Activated T-helper 9 cell treated with anti-CD3 and anti-CD28 coated beads, Interleukin-2, amount 50 U/mL, for 16 hours (primary cell): ENCODE measurements around the gene PAX2.

ENCODE experiments used
- DNase-seq: peaks from one replicate; pipeline ENCODE4 v3.0.0-alpha.2; 2020; ENCODE audit warnings: low read depth

Gene PAX2

DNA sequence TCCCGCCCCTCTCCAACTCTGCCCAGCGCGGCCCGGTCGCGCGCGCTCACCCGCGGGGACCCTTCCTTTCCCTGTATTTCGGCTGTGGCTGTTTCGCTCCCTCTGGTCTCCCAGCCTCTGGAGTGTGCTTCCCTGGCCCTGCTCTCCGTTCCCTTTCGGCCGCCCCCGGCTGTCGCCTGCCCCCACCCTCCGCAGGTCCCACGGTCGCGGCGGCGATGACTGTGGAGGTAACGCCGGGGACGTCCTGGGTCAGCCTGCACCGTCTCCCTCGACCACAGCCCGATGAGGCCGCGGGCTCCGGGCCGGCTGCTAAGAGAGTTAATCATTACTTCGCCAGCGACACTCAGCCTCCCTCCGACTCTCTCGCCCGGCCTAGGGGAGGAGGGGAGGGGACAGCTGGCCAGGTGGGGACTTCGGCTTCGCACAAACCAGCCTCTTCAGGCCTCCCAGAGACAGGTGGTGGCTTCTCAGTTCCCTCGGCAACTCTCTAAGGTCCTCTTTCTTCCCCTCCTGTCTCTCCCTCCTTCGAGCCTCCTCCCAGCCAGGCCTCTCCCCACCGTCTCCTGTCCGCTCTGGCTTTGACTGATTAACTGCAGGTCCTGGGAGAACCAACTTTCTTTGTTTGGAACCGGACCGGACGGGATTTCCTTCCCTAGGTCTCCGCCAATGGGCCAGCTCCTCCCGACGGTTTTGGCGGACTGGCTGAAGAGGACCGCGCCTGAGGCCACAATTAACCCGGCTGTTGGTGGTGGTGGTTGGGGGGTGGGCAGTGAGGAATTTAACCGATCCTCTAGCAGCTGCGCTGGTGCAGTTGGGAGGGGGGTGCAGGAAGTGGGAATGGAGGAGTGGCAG, 5.6 kb upstream of the PAX2 start:
- no peak for DNase-seq

DNA sequence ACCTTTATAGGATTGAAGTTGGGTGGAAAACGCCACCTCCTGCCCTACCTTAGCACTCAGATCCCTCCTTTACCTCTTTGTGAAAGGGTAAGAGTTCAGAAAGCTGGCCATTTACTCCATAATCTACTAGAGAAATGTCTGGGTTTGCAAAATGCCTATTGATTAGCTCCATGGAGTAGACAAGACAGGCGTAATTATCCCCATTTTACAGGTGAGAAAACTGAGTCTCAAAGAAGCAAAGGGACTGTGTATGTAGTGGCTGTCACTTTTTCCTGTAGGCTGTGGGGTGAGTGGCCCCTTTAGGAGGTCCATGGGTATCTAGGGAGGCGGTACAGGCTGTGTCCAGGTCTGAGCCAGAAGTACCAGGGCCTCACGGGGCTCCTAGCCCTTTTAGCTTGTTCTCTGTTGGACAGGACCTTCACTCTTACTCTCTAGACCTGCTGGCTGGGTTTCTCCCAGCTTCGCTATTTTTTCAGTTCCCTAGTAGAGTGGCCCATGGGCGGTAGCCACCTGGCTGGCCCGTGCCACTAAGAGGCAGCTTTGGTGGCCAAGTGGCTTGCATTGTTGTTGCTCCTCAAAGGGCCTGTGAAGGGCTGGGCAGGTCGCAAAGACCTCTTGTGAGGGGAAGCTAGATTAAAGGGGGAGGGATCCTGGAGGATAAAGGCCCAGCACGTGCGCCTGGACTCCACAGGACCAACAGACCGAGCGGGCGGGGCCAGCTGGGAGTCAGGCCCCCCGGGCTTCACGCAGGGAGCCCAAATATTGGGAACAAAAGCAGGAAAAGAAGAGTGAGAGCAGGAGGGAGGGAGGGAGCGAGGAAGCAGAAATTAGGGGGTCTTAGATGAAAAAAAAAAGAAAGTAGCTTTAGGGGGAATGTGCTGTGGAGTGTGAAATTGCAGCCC, 4.7 kb upstream of the PAX2 start:
- no peak for DNase-seq

DNA sequence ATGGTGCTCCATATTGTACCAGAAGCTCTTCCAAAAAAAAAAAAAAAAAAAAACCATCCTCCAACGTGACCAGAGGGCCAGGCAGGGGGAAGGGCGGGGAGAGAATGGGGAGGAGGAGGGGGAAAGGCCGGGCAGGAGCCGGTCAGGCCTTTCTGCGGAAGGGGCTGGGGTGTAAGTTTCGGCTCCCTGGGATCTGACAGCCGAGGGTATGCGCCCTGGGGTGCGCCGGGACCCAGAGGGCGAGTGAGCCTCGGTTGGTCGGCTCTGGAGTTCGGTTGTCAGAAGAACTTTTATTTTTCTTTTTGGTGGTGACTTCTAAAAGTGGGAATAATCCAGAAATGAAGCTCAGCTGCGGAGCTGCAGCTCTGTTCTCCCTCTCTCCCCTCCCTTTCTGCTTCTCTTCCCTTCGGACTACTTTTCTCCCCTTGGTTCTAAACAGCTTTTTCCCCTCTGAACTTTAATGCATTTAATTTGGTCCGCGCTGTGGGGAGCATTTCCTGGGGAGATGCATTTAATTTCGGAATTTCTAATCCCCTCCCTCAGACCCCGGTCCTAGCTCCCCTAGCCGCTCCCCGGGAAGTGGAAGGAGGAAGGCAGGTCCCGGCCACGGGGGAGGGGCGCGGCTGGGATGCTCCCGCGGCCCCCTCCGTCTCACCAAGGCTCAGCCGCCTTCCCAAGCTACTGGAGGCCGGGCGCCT, 3.9 kb upstream of the PAX2 start:
- no peak for DNase-seq

DNA sequence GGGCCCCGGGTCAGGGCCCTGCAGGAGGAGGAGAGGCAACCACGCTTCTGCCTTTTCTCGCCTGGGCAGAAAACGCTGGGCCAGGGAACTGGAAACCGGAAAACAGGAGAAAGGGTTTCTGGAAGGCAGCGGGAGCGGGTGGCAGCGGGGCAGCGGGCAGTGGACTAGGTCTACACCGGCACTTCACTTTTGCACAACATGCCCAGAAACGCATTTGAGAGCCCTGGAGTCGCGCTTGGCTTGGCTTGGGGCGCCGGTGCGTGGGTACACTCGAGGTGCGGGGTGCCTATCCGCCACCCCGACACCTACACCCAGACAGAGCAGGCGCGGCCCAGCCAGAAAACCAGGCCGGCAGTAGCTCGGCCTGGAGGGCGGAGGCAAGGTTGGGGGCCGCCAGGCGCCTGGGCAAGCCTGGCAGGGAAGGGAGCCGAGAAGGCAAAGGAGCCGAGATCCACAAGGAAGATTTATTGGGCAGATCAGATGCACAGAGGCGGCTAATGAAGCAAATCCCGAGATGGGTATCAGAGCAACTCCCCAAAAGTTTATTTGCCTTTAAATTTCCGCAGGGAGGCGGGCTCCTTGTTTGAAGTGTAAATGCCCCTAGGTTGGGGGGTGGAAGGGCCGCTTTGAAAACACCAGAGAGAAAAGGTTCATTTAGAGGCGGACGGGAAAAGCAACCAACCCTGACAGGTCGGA, 3.2 kb upstream of the PAX2 start:
- DNase-seq: no peak

DNA sequence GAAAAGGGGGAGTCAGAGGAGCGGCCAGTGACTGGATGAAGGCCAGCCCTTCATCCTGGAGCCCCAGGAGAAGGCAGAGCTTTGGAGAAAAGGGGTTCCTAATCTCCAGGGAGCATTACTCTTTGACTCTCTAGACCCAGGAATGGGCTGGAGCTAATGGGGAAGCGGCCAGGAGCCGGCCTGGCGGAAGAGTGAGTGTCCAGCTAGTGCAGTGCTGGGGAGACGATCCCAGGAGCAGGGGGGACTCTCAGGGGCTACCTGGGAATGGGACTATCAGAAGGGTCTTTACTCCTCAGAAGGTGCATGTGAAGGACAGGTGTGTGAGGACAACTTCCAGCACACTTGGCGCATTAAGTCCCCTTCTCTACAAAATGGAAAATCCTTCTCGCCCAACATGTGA, 2.4 kb upstream of the PAX2 start:
- DNase-seq: no peak

DNA sequence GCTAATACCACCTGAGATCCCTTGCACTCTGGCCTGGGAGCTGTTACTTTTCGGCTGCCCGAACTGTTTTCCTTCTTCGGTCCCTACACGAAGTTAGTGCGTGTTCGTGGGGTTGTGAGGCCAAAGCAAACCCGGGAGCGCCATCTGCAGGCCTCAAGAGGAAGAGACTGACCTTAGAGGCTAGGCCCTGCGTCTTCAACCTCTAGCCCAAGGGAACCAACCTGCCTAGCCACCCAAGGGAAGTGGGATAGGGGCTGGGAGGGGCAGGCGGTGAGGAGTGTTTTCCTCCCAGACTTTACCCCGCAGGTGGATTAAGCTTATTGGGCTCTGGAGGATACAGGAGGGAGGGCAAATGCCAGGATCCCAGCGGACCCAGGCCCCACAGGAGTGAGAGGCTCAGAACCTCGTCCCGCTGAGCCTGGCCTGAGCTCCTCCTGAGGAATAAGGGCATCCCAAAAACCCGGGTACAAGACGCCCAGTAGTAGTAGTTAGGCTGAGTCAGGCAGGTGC, 1.7 kb upstream of the PAX2 start:
- peak; percentile 25 for DNase-seq

DNA sequence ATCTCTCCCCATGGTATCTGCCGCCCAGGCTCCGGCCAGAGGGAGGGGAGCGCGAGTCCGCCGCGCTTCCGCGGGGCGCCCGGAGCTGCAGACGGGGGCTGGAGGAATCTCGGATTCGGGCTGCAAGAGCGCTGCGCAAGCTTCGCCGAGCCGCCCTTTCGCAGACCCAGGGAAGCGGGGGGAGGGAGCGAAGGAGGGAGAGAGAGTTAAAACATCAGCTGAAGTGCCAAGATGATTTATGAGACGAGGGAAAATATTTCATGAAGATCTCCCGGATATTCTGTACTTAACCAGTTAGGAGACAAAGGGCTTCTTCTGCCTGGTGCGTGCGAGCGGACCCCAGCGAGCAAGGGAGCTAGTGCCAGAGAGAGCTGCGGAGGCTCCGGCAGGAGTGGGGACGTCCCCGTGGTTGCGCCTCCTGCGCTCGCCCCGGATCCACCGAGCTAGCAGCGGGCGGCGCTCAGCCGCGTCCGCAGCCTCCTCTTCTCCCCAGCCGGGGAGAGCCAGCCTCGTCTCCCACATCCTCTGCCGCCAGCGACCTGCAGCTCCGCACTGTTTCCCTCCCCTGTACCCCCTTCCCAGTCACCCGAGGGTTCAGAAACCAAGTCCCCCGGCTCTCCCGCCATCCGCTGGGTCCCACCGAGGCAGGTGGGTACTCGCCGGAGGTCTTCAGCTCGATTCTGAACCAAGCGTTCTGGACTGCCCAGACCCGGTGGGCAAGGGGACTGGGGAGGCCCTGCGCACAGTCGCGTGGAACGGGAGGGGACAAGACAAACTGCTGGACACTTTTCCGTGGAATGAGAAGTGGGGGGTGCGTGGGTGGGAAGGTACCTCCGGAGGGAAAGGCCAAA, 1.0 kb upstream of the PAX2 start:
- no peak for DNase-seq

DNA sequence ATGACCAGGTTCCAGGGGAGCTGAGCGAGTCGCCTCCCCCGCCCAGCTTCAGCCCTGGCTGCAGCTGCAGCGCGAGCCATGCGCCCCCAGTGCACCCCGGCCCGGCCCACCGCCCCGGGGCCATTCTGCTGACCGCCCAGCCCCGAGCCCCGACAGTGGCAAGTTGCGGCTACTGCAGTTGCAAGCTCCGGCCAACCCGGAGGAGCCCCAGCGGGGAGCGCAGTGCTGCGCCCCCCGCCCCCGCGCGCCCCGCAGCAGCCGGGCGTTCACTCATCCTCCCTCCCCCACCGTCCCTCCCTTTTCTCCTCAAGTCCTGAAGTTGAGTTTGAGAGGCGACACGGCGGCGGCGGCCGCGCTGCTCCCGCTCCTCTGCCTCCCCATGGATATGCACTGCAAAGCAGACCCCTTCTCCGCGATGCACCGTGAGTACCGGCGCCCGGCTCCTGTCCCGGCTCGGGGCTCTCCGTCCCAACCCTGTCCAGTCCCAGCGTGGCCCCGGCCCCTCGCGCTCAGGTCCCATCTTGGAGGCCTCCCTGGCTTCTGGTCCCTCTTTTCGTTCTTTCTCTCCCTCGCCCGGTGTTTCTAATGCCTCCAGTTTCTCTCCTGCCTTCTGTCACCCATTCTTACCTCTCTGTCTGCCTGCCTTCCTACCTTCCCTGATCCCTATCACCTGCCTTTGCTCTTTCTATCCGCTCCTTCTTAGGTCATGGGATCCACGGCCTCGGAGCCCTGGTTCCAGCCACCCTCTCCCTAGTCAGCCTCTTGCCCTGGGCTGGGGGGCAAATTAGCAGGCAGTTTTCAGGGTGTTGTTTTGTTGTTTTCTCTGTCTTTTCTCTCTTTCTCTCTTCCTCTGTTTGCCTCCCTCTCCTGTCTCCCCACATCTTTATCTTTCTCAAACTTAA, 751 bp downstream of the PAX2 start:
- DNase-seq: no peak

DNA sequence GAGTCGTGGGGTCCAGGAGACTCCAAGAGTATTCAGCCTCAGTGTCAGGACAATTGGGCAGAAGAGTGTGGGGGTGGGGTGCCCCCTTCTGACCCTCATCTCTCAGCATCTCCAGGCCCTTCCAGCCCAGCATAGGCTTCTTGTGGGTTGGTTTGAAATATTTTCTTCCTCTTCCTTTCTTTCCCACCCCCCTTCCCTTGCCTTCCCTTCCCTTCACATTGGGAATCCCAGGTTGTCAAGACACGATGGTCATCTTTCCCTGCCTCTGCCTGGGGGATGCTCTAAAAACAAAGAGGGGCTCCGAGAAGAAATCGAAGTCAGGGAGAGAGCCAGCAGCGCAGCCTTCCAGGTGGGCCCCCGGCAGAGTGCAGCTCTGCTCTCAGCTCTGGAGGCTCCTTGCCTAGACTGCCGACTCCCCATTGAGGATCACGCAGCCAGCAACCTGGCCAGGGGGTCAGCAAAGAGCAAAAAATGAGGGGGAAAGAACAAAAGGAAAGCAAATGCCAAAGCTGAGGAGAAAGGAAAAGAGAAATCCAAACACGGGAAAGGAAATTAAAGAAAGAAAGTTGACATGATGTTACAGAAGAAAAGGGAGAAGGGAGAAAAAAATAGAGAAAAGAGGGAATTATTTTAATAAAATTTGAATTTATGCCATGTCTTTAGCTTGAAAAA, 1.5 kb downstream of the PAX2 start:
- DNase-seq: no peak

DNA sequence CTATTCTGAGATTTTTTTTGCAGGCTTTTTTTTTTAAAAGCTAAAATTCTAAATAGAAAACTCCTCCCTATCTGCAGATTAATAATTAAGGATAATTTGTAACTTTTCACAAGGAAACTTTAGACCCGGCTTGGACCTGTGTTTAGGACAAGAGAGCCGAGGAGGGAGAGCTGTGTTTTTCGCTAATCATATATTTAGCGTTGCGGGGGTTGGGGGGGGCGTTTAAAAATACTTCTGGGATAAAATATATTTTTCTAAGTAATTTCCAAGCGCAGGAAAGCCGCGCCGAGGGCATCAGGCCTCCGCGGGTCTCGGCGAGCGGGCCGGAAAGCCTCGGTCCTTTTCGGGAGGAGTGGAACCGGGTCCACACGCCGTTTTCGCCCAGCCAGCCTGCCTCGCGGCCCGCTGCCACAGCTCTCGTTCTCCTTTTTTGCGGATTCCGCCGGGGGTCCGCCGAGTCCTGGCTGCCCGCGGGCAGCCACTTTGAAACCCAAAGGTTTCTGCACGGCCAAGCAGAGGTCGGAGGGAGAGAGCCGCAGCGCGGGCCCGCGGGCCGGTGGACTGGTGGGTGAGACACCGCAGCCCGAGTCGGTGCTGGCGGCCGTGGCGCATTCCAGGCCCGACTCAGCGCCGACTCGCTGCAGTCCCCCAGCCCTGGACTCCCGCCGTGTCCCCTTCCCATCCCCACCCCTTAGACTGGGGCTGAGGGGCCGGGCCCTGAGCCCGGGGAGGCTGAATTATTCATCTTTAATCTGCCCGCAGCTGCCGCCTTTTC, 2.3 kb downstream of the PAX2 start:
- DNase-seq: no peak

DNA sequence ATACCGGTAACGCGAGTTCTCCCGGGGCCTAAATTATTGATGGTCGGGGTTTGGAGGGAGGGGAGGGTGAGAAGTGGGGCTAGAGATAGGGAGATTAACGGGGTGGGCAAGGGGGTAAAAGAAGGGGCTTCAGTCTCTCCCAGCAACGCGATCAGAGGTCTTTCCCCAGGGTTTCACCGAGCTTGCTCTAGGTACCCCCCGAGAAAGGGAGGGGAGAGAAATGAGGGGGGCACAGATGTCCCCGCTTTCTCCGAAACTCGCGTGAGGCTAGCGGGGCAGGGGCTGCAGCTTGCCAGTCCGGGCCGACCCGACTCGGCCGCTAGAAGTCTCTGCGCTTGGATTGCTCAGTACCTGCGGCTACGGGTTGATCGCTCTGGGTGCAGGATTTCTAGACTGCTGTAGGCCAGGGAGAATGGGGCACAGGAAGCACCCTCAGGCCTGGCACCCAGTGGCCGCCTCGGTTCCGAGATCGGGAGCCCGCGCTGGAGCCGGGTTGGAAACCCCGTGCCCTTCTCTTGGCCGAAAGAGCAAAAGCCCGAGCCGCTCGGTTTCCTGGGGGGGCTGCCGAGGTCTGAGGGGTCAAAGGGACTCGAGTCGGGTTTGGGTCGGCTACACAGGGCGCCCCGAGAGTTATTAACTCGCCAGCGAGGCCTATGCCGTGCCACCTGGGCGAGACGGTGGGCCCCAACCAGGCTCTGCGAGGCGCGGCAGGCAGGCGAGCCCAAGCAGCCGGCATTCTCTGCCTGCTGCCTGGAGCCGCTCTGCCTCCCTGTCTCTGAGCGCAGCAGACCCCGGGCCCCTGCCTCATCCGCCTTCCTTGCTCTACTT, 3.1 kb downstream of the PAX2 start:
- no peak for DNase-seq

DNA sequence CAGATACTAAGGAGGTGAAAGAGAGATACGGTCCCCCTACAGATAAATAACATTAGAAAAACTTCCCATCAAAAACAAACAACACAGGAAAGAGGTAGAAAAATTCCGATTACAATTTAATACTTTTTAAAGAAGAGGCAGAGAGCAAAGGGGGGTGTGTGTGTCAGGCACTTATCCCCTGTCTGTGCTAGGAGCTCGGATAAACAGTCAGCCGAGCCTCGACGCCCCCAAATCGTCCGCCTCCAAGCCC, 3.6 kb downstream of the PAX2 start:
- no peak for DNase-seq

DNA sequence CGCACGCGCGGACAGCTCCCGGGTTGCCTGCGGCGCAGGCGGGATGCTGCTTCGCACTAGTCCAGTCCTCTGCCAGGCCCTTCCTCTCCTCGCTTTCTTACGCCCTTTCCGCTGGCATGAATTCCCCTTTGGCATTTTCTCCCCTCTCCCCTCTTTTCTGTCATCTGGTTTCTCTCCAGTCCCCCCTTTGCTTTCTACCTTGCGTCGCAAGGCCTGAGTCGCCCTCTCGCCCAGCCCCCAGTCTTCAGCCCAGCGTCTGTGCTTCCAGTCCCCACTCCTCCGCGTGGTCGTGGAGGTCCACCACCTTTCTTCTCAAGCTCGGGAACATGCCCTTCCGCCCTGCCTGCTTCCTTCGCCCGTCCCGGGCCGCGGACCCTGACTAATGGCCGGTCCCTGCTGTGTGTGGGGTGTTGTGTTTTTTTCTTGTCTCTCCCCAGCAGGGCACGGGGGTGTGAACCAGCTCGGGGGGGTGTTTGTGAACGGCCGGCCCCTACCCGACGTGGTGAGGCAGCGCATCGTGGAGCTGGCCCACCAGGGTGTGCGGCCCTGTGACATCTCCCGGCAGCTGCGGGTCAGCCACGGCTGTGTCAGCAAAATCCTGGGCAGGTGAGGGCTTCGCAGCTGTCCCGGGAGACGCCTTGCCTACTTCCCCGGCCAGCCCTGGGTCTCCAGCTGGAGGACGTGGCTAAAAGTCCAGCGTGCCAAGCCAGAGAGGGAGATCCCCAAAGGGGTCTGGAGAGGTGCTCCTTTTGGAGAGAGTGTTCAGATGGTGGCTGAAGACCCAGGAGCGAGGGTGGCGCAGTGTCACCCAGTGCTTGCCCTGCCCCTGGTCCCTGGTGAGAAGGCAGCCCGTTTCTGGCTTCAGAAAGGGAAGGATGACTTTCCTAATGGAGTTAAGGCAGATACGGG, 4.2 kb downstream of the PAX2 start:
- no peak for DNase-seq

DNA sequence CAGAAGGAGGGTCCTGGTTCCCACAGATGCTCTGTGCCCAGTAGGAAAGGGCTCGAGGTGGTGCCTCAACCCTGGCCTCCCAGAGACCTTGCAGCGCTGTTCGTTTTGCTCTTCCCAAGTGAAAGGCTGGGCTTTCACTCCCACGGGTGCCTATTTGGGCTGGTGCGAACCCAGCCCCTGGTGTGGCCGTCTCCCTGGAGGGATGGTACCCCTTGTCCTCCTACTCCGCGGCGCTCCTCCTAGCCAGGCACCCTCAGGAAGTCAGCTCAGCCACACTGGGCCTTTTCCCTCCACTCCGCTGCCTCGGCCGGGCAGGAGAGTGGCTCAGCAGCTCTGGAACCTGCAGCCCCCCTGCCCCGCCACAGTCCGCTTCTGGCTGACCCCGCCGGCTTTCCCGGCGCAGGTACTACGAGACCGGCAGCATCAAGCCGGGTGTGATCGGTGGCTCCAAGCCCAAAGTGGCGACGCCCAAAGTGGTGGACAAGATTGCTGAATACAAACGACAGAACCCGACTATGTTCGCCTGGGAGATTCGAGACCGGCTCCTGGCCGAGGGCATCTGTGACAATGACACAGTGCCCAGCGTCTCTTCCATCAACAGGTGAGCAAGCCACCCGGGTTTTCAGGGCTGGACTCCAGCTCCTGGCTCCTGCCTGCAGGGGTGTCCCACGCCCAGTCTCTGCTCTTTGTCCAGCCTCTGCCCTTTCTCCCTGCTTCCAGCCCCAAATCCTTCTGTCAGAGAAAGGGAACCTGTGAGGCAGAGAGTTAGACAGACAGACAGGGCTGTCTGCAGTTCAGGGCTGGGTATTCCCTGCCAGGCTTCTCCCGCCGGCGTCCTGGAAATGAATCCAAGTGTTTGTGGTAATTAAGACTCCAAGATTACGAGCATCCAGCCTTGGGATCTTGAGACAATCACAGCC, 5.2 kb downstream of the PAX2 start:
- no peak for DNase-seq

DNA sequence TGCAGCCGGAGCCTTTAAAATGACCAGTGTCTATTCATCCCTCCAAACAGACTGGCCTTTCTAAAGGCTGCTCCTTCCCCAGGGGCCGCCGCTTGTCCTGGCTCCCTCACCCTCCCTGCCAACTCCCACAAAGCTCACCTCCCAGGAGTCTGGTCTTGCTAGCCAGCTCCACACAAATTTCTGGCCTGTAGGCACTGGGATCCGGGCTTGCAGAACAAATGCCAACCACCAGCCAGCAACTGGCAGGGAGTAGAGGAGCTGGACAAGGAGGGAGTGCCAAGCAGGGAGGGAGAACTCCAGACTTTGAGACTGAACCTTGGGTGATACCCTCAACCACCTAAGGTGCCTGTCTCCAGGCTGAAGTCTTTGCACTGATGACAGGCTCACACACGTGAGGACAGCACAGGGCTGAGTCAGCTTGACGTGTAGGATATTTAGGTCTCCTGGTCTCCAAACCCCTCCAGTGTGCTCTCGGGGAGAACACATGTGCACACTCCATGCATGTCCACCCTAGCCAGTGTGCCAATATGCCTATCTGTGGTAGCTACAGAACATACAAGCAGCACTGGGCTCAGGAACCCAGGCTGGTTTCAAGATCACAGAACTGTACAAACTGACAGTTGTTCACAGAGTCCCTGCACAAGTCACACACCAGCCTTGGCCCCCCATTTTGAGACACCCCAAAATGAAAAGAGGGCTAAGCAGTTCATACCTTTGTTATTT, 6.0 kb downstream of the PAX2 start:
- no peak for DNase-seq
